Activated T-helper 1 cell treated with Interleukin-2 at 50 U/mL for 16 hours (primary cell): Measurements from ENCODE around the gene BANF1.
A peak's percentile ranks its signal among the peaks of the same experiment; 100 is the strongest.

Experiments used
- DNase-seq: peaks from one replicate; pipeline ENCODE4 v3.0.0-alpha.2; 2020; ENCODE audit warnings: low read depth

BANF1 gene

GRCh38 chr11:66039765-66040164, 37.5 kb downstream of the BANF1 start:
- no peak for DNase-seq

DNA sequence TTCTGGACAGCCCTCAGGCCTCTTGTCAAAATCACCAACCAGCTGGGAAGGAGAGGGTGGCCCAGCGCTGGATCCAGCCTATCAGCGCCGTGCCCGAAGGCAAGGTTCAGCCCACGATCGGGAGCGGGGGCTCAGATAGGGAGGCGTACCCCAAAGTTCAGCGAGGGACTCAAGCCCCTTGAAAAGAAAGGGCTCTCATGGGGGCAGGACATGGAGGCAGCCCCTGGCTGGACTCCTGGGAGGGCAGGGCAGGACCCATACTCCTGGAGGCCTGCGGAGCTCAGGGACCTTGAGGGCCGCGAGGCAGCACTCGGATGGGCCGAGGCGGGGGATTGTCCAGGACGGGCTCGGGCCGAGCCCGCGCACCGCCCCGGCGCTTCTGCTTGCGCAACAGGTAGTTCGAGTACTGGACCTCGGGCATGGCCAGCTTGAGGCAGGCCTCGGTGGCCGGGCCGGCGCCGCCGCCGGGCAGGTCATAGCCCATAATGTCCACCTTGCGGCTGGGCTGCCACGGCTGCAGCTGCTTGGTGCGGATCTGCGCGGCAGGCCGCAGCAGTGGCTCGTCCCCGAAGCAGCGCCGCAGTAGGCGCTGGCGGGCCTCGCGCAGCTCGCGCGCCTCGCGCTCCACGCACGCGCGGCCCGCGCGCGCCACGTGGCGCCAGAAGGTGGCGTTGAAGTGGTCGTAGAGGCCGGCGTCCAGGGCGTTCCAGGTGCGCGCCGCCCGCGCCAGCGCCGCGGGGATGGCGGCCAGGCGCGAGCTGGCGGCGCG, 40.1 kb downstream of the BANF1 start:
- no peak for DNase-seq

DNA sequence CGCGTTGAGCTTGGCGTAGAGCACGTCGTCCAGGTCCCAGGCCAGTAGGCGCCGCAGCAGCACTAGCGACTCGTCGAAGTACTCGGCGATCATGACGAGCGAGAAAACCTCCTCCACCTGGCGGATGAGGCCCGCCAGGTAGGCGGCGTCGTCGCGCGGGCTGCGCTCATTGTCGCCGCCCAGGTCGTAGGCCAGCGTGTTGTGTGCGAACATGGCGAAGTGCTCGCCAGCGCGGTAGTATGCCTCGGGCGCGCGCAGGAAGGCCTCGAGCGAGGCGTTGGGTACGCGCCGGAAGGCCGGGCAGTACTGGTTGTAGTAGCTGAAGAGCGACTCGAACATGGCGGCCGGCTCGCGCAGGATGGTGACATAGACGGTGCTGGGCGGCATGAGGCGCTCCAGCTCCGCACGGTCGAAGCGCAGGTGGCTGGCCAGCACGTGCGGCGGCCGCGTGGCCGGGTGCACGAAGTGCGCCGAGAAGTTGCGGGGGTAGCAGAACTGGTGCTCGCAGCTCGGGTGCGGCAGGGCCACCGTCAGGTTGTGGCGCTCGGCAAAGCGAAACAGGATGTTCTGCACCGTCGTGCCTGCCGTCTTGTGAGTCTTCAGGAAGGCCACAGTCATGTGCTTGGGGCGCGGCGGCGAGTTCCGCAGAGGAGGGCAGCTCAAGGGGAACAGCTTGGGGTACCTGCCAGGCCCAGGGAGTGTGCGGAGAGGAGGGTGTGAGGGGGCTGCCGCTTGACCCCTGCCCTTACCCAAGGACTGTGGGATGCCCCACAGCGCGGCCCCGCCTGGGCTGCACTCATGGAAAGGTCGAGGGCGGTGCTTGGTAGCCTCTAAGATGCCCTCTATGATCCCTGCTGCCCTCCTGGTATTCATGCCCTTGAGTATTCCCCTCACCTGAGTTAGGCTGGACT, 40.9 kb downstream of the BANF1 start:
- DNase-seq = no peak

GRCh38 chr11:66044757-66045156, 42.5 kb downstream of the BANF1 start:
- no peak for DNase-seq

DNA sequence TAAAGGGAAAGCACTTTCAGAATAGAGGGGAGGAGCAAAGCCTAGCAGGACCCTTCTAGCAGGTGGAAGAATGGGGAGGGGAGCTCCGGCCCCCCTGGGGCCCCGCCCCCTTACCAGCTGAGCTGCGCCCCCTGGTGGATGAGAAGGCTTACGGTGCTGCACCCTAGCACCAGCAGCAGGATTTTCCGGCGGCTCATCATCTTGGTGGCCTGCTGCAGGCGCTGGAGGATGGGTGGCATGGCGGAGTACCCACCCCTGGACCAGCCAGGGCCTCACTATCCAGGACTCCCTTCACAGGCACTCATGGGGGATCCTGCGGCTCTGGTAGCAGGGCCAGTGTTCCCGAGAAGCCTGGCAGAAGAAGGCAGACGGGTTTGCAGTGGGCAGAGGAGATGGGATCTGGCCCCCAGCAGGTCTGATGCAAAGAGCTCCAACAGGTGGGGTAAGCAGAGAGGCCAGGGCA, 42.9 kb downstream of the BANF1 start:
- DNase-seq = peak; percentile 74

GRCh38 chr11:66046901-66047300, 44.6 kb downstream of the BANF1 start:
- no peak for DNase-seq

DNA sequence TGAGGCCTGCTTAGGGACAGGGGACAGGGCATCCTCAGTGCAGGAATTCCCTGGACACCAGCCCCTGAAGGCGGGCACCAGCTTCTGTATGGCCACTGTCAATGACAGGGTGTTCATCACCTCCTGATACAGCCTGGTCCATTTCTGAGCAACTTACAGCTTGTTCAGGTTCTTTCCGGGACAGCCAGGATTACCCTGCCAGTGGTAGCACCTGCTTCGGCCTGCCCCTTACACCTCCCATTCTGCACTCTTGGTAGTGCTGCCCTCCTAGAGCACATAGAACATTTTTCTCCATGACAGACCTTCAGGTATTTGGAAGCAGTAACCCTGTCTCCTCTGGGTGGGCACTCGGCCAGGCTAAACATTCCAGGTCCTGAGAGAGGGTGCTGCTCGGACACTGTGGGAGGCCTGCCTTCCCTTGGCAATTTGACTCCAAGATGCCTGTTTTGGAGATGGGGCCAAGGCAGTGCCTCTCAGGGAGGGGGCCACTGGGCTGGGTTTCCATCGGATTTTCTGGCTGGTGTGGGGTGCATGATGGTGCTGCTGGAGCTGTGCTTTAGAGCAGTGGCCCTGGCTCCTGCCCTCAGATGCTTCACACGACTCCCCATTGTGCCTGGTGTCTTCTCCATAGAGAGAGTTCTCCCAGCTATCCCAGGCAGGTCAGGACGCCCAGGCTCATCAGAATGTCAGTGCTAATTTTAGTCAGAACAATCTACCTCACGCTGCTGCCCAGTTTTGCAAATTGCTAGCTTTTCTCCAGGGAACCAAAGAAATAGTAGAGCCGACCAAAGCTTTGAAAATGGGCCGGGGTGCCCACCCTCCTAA, 45.5 kb downstream of the BANF1 start:
- DNase-seq = no peak

DNA sequence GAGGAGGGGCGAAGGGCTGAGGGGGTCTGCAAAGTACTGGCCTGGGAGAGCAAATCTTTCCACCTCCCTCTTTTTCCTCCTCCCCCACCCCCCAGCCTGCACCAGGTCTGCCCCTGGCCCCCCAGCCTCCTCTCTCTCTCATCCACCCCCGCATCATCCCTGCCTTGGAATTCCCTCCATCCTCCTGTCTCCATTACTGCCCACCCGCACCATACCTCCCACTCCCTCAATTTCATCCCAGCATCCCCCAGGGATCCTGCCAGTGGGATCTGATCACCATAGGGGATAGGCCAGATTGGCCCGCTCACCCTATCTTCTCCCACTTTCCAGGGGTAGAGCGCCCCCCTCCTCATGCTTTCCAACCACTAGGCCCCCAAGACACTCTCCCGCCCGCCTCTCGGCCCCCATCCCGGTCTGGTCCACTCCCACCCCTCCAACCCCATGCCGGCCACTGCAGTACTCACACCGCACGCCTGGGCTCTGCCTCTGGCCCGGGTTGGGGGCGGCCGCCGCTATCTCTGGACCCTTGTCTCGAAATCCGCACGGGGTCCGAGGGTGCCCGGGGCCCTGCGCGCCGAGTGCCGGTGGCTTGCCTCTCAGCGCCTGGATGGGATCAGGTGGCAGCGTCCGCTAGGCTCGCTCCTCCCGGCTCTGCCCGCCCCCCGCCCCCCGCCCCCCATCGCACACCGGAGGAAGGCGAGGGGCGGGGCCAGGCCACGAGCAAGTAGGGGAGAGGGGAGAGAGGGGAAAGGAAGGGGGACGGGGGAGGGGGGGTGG, 46.4 kb downstream of the BANF1 start, which contains the start of gene GAL3ST3:
GAL3ST3 (minus strand) TSS at position 615 of the 777 bp plus-strand sequence. CDS start 3,746 bp downstream, outside the sequence.
- DNase-seq = no peak

DNA sequence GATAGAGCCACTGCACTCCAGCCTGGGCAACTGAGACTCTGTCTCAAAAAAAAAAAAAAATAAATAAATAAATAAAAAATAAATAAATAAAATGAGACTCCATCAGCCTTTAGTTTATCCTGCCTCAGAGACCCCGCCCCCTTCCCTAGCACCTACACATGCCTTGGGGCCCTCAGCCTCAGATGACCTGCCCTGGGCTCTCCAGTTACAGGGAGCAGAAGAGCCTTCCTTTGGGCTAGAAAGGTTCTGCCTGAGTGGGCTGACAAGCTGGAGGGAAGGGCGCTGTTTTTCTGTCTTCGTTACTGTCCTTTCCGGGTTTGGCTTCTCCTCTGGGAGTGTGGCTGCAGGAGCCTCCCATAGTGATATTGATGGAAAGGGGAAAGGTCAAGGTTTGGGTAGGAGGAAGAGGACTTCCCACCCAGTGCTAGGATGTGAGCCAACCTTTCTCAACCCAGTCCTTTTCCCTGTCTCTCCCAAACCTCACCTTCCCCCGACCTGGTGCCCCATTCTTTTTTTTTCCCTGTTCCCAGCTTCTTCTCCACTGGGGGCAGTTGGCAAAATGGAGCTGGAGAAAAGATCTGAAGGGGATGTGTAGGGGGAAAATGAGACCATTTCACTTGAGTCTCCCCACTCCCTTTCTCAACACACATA, 48.4 kb downstream of the BANF1 start:
- DNase-seq = no peak

GRCh38 chr11:66051371-66051765, 49.1 kb downstream of the BANF1 start:
- no peak for DNase-seq

DNA sequence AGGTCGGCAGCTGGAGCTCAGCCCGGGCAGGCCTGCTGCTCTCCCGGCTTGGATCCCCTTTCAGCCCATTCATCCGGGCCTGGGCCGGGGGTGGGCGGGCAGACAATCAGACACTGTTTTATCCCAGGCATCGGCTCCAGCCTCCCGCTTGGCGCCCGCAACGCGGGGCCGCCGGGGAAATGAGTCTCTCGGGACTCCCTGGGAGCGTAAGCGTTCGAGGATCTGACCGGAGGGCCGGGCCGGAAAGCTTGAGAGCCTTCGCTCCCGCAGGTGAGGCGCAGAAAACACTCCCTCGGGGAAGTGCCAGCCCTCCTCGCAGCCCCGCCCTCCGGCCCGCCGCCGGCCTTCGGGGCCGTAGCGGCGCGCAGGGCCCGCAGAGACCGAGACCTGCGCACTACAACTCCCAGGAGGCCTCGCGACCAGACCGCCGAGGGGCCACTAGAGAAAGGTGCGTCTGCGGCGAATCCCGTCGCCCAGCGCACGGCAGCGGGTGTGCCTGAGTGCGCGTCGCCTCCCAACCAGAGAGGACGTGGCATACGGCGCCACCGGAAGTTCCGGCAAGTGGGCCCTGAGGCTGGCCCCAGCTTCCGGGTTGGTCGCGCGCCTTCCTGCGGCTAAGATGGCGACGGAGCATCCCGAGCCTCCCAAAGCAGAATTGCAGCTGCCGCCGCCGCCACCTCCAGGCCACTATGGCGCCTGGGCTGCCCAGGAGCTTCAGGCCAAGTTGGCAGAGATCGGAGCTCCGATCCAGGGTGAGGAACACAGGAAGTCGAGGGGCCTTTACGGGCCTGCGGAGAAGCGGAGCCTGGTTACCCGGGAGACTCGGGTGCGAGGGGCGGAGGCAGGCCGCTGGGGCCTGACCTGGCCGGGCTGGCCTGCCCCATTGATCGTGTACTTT, 49.7 kb downstream of the BANF1 start, which contains the start of gene SF3B2:
SF3B2 (plus strand) TSS at position 599 of the 898 bp plus-strand sequence; CDS start at position 620, 21 bp downstream.
- DNase-seq = peak; percentile 97

- no peak for DNase-seq
These were observed 50.3 kb downstream of the BANF1 start for GRCh38 chr11:66052664-66052982.
